ENCODE data around the gene TOP1.

Gene TOP1

GRCh38 chr20:41163821-41164220, 135.2 kb downstream of the TOP1 start:
- H3K4me3 ChIP-seq (ENCODE audit: low read depth, low read length): no peak overlapping the region
- H3K9me3 ChIP-seq (ENCODE audit: control insufficient read depth, insufficient read depth, low read depth, low read length): no peaks in the 10 kb centered on the region
- H3K27ac ChIP-seq (ENCODE audit: extremely low read depth, low read depth, low read length): no peak overlapping the region
- CTCF ChIA-PET: interaction anchor here (1.5 kb wide), 1 partner anchor 9 kb away, joined by 6 read pairs; no protein-coding TSS in a partner anchor
- no peaks in the 10 kb centered on the region for H3K4me1 ChIP-seq (ENCODE audit: control insufficient read depth, insufficient read depth, low read length)
- POLR2A ChIA-PET: no interaction called here
- peaks cover 4 to 98% of the 10 kb centered on the region in 2 experiments; a peak in 2 of 3 replicates for H3K36me3 ChIP-seq (ENCODE audit: control insufficient read depth in 2 of 2, insufficient read depth in 1 of 2, low read length in 2 of 2)
- TF ChIP-seq, protein P1, sequence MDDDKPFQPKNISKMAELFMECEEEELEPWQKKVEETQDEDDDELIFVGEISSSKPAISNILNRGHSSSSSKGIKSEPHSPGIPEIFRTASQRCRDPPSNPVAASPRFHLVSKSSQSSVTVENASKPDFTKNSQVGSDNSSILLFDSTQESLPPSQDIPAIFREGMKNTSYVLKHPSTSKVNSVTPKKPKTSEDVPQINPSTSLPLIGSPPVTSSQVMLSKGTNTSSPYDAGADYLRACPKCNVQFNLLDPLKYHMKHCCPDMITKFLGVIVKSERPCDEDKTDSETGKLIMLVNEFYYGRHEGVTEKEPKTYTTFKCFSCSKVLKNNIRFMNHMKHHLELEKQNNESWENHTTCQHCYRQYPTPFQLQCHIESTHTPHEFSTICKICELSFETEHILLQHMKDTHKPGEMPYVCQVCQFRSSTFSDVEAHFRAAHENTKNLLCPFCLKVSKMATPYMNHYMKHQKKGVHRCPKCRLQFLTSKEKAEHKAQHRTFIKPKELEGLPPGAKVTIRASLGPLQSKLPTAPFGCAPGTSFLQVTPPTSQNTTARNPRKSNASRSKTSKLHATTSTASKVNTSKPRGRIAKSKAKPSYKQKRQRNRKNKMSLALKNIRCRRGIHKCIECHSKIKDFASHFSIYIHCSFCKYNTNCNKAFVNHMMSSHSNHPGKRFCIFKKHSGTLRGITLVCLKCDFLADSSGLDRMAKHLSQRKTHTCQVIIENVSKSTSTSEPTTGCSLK (tag by site-specific recombination; IDR thresholded peaks at IDR 0.05): no peak
- no peak for TF ChIP-seq KLF8 (tag by site-specific recombination; IDR thresholded peaks at IDR 0.05)
- TF ChIP-seq EGR2 (tag by site-specific recombination; IDR thresholded peaks at IDR 0.05; ENCODE audit: low read depth): no peak
- no peak for TF ChIP-seq SETDB1 (IDR thresholded peaks at IDR 0.05; ENCODE audit: insufficient read length, low read length)
- no peak for TF ChIP-seq ZNF580 (tag by site-specific recombination; IDR thresholded peaks at IDR 0.05)

DNA sequence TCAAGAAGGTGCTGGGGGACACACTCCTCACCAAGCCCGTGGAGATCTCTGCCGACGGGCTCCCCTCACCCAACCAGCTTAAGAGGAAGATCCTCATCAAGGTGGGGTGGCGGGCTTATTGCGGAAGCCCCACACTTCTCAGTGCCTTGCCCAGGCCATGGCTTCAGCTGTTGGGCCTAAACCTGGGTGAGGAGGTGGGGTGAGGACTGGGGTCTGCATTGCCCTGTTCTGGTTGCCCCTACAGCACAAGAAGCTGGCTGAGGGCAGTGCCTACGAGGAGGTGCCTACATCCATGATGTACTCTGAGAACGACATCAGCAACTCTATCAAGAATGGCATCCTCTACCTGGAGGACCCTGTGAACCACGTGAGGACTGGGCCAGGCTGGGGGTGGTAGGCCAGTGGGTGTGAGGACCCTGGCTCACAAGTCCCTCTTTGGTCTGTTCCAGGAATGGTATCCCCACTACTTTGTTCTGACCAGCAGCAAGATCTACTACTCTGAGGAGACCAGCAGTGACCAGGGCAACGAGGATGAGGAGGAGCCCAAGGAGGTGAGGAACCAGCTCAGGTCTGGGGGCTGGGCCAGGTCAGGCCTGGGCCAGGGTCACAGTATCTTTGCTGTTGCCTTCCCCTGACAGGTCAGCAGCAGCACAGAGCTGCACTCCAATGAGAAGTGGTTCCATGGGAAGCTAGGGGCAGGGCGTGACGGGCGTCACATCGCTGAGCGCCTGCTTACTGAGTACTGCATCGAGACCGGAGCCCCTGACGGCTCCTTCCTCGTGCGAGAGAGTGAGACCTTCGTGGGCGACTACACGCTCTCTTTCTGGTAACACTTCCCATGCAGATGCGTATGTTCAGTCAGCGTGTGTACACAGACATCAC, 136.6 kb downstream of the TOP1 start:
- ChIA-PET CTCF (no interaction called here), POLR2A (no interaction called here)
- Histone ChIP-seq H3K4me3 (ENCODE audit: low read depth, low read length) (no peak overlapping the region), H3K27ac (ENCODE audit: extremely low read depth, low read depth, low read length) (no peak overlapping the region), H3K36me3 (ENCODE audit: control insufficient read depth in 2 of 2, insufficient read depth in 1 of 2, low read length in 2 of 2) (peaks cover 4 to 98% of the 10 kb centered on the region in 2 experiments; a peak in 2 of 3 replicates), H3K4me1 (ENCODE audit: control insufficient read depth, insufficient read depth, low read length) (no peaks in the 10 kb centered on the region), H3K9me3 (ENCODE audit: control insufficient read depth, insufficient read depth, low read depth, low read length) (no peaks in the 10 kb centered on the region)
- TF ChIP-seq, protein P2, sequence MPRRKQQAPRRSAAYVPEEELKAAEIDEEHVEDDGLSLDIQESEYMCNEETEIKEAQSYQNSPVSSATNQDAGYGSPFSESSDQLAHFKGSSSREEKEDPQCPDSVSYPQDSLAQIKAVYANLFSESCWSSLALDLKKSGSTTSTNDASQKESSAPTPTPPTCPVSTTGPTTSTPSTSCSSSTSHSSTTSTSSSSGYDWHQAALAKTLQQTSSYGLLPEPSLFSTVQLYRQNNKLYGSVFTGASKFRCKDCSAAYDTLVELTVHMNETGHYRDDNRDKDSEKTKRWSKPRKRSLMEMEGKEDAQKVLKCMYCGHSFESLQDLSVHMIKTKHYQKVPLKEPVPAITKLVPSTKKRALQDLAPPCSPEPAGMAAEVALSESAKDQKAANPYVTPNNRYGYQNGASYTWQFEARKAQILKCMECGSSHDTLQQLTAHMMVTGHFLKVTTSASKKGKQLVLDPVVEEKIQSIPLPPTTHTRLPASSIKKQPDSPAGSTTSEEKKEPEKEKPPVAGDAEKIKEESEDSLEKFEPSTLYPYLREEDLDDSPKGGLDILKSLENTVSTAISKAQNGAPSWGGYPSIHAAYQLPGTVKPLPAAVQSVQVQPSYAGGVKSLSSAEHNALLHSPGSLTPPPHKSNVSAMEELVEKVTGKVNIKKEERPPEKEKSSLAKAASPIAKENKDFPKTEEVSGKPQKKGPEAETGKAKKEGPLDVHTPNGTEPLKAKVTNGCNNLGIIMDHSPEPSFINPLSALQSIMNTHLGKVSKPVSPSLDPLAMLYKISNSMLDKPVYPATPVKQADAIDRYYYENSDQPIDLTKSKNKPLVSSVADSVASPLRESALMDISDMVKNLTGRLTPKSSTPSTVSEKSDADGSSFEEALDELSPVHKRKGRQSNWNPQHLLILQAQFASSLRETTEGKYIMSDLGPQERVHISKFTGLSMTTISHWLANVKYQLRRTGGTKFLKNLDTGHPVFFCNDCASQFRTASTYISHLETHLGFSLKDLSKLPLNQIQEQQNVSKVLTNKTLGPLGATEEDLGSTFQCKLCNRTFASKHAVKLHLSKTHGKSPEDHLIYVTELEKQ (tag by site-specific recombination; IDR thresholded peaks at IDR 0.05; ENCODE audit: borderline replicate concordance): no peak
- TF ChIP-seq, protein P3, sequence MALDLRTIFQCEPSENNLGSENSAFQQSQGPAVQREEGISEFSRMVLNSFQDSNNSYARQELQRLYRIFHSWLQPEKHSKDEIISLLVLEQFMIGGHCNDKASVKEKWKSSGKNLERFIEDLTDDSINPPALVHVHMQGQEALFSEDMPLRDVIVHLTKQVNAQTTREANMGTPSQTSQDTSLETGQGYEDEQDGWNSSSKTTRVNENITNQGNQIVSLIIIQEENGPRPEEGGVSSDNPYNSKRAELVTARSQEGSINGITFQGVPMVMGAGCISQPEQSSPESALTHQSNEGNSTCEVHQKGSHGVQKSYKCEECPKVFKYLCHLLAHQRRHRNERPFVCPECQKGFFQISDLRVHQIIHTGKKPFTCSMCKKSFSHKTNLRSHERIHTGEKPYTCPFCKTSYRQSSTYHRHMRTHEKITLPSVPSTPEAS (tag by site-specific recombination; IDR thresholded peaks at IDR 0.05): no peak
- TF ChIP-seq, protein P4, sequence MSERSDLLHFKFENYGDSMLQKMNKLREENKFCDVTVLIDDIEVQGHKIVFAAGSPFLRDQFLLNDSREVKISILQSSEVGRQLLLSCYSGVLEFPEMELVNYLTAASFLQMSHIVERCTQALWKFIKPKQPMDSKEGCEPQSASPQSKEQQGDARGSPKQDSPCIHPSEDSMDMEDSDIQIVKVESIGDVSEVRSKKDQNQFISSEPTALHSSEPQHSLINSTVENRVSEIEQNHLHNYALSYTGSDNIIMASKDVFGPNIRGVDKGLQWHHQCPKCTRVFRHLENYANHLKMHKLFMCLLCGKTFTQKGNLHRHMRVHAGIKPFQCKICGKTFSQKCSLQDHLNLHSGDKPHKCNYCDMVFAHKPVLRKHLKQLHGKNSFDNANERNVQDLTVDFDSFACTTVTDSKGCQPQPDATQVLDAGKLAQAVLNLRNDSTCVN (tag by site-specific recombination; optimal IDR thresholded peaks at IDR 0.05): no peak
- no peak for TF ChIP-seq SP7 (tag by site-specific recombination; IDR thresholded peaks at IDR 0.05)
- no peak for TF ChIP-seq ZNF580 (tag by site-specific recombination; IDR thresholded peaks at IDR 0.05)
- TF ChIP-seq ZNF792 (tag by site-specific recombination; IDR thresholded peaks at IDR 0.05): no peak
- TF ChIP-seq, protein P5, sequence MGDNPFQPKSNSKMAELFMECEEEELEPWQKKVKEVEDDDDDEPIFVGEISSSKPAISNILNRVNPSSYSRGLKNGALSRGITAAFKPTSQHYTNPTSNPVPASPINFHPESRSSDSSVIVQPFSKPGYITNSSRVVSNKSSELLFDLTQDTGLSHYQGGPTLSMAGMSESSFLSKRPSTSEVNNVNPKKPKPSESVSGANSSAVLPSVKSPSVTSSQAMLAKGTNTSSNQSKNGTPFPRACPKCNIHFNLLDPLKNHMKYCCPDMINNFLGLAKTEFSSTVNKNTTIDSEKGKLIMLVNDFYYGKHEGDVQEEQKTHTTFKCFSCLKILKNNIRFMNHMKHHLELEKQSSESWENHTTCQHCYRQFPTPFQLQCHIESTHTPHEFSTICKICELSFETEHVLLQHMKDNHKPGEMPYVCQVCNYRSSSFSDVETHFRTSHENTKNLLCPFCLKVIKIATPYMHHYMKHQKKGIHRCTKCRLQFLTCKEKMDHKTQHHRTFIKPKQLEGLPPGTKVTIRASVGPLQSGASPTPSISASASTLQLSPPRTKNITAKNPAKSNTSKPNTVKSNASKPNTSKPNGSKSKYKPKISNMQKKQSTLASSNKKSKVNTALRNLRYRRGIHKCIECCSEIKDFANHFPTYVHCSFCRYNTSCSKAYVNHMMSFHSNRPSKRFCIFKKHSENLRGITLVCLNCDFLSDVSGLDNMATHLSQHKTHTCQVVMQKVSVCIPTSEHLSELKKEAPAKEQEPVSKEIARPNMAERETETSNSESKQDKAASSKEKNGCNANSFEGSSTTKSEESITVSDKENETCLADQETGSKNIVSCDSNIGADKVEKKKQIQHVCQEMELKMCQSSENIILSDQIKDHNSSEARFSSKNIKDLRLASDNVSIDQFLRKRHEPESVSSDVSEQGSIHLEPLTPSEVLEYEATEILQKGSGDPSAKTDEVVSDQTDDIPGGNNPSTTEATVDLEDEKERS (tag by site-specific recombination; IDR thresholded peaks at IDR 0.05): no peak
- TF ChIP-seq ZNF223 (tag by site-specific recombination; IDR thresholded peaks at IDR 0.05): no peak
- no peak for TF ChIP-seq ZFP3 (tag by site-specific recombination; IDR thresholded peaks at IDR 0.05; ENCODE audit: low read depth)
- TF ChIP-seq ZNF560 (tag by site-specific recombination; IDR thresholded peaks at IDR 0.05; ENCODE audit: borderline replicate concordance): no peak
- no peak for TF ChIP-seq ZNF843 (tag by site-specific recombination; IDR thresholded peaks at IDR 0.05)
- TF ChIP-seq ZNF426 (tag by site-specific recombination; IDR thresholded peaks at IDR 0.05): no peak
- TF ChIP-seq KLF8 (tag by site-specific recombination; IDR thresholded peaks at IDR 0.05): no peak
- TF ChIP-seq ZNF311 (tag by site-specific recombination; IDR thresholded peaks at IDR 0.05; ENCODE audit: borderline replicate concordance): no peak

Data from HEK293 (cell line).